ENCODE data around the gene MTFP1. TPM values are rescaled to one million over a fixed set of nuclear protein-coding genes. Genes with fewer than 3 reads are reported as not detected.
A peak's percentile ranks its signal among the peaks of the same experiment; 100 is the strongest.

The MTFP1 gene
- total RNA-seq, 1 experiment from 2014 or later = 86.9 TPM

GRCh38 chr22:30397656-30398635 lies 27.6 kb upstream of the MTFP1 start:
- DNase-seq (ENCODE audit: low spot score) = no peak
- H3K4me1 ChIP-seq (ENCODE audit: insufficient read depth, low read length, poor library complexity, severe bottlenecking) = peaks cover 19% of the 10 kb centered on the region
- peak overlapping the region; percentile 62 for H3K27ac ChIP-seq (ENCODE audit: low read depth, low read length, poor library complexity, severe bottlenecking)
- no peaks in the 10 kb centered on the region for H3K9me3 ChIP-seq (ENCODE audit: low read depth, low read length, poor library complexity, severe bottlenecking)
- no TSS peak for BruUV-seq (replicated peaks)
- no peaks in the 10 kb centered on the region for H3K36me3 ChIP-seq (ENCODE audit: insufficient read depth, low read length, poor library complexity, severe bottlenecking)
- H3K27me3 ChIP-seq (replicated peaks; ENCODE audit: insufficient read depth, low read depth, low read length, poor library complexity) = no peaks in the 10 kb centered on the region
- H3K4me3 ChIP-seq (ENCODE audit: low read depth, low read length, poor library complexity, severe bottlenecking) = peak overlapping the region; percentile 74
- ChIA-PET POLR2A (ENCODE audit: low non-redundant PET) (interaction anchor here (0.6 to 1.0 kb wide), 2 partner anchors 9 to 27 kb away, joined by 3 to 14 read pairs; no protein-coding TSS in a partner anchor), CTCF (interaction anchor here (0.6 to 1.9 kb wide), 3 partner anchors 10 to 631 kb away, joined by 4 to 5 read pairs (median 5); partner anchors contain the start of gene ZMAT5)
- TF ChIP-seq EZH2 (IDR thresholded peaks at IDR 0.05; ENCODE audit: borderline replicate concordance, low read depth, low read length, poor library complexity, severe bottlenecking) (no peak), CTCF (conservative IDR thresholded peaks at IDR 0.05; ENCODE audit: low read depth, low read length) (no peak)
- intact Hi-C loops (cut with micrococcal nuclease; ENCODE audit: unreplicated experiment) = no loop called here

GRCh38 chr22:30398685-30399680 lies 26.6 kb upstream of the MTFP1 start:
- H3K4me1 ChIP-seq (ENCODE audit: insufficient read depth, low read length, poor library complexity, severe bottlenecking) = peaks cover 18% of the 10 kb centered on the region
- H3K27me3 ChIP-seq (replicated peaks; ENCODE audit: insufficient read depth, low read depth, low read length, poor library complexity) = no peaks in the 10 kb centered on the region
- ChIA-PET CTCF (interaction anchor here (1.1 to 1.9 kb wide), 2 partner anchors 11 to 12 kb away, joined by 4 to 5 read pairs; partner anchors contain the start of gene RNF215), POLR2A (ENCODE audit: low non-redundant PET) (no interaction called here)
- DNase-seq (ENCODE audit: low spot score) = no peak
- H3K36me3 ChIP-seq (ENCODE audit: insufficient read depth, low read length, poor library complexity, severe bottlenecking) = no peaks in the 10 kb centered on the region
- no peak overlapping the region for H3K27ac ChIP-seq (ENCODE audit: low read depth, low read length, poor library complexity, severe bottlenecking)
- TF ChIP-seq CTCF (conservative IDR thresholded peaks at IDR 0.05; ENCODE audit: low read depth, low read length) = no peak
- TF ChIP-seq EZH2 (IDR thresholded peaks at IDR 0.05; ENCODE audit: borderline replicate concordance, low read depth, low read length, poor library complexity, severe bottlenecking) = no peak
- intact Hi-C loops (cut with micrococcal nuclease; ENCODE audit: unreplicated experiment) = no loop called here
- H3K4me3 ChIP-seq (ENCODE audit: low read depth, low read length, poor library complexity, severe bottlenecking) = no peak overlapping the region
- H3K9me3 ChIP-seq (ENCODE audit: low read depth, low read length, poor library complexity, severe bottlenecking) = no peaks in the 10 kb centered on the region
- no TSS peak for BruUV-seq (replicated peaks)

GRCh38 chr22:30399718-30400117 lies 25.9 kb upstream of the MTFP1 start:
- ChIA-PET POLR2A (ENCODE audit: low non-redundant PET) (no interaction called here), CTCF (interaction anchor here (1.1 kb wide), 1 partner anchor 12 kb away, joined by 4 read pairs; the partner anchor contains the start of gene RNF215)
- TF ChIP-seq EZH2 (IDR thresholded peaks at IDR 0.05; ENCODE audit: borderline replicate concordance, low read depth, low read length, poor library complexity, severe bottlenecking) (no peak), CTCF (conservative IDR thresholded peaks at IDR 0.05; ENCODE audit: low read depth, low read length) (no peak)
- H3K27ac ChIP-seq (ENCODE audit: low read depth, low read length, poor library complexity, severe bottlenecking) = no peak overlapping the region
- no peaks in the 10 kb centered on the region for H3K27me3 ChIP-seq (replicated peaks; ENCODE audit: insufficient read depth, low read depth, low read length, poor library complexity)
- no peaks in the 10 kb centered on the region for H3K9me3 ChIP-seq (ENCODE audit: low read depth, low read length, poor library complexity, severe bottlenecking)
- no peak for DNase-seq (ENCODE audit: low spot score)
- H3K36me3 ChIP-seq (ENCODE audit: insufficient read depth, low read length, poor library complexity, severe bottlenecking) = no peaks in the 10 kb centered on the region
- no TSS peak for BruUV-seq (replicated peaks)
- no peak overlapping the region for H3K4me3 ChIP-seq (ENCODE audit: low read depth, low read length, poor library complexity, severe bottlenecking)
- intact Hi-C loops (cut with micrococcal nuclease; ENCODE audit: unreplicated experiment) = loop anchor here (10.0 kb wide), 1 partner anchor 55 kb away; no protein-coding TSS in a partner anchor
- peaks cover 18% of the 10 kb centered on the region for H3K4me1 ChIP-seq (ENCODE audit: insufficient read depth, low read length, poor library complexity, severe bottlenecking)
